Natural killer cell (primary cell): ENCODE results near the gene RGS3. TPM values are rescaled to one million over a fixed set of nuclear protein-coding genes. Genes with fewer than 3 reads are reported as not detected.

Experiments used
- ATAC-seq, 3 donors: fragments of 150-1000 bp in 2 of 3; fragments of 200-7000 bp in 1 of 3; cut with Tn5 transposase; 1 replicate in 1 of 3; 2 replicates in 2 of 3; pipeline ENCODE4 v1.10.0; 2021; ENCODE audit warnings: mild to moderate bottlenecking in 2 of 3, moderate library complexity in 2 of 3
- DNase-seq, 2 donors: peaks; one replicate each; pipeline versions ENCODE4 v3.0.0 to v3.0.0-alpha.2; 2013 to 2021; ENCODE audit warnings: mixed read lengths in 1 of 2
- H3K27ac ChIP-seq: one replicate; pipeline ENCODE4 v1.5.1; 2013; ENCODE audit warnings: mild to moderate bottlenecking, low read length
- H3K27me3 ChIP-seq: one replicate; pipeline ENCODE4 v1.6.1; 2013; ENCODE audit warnings: low read length; ENCODE audit not compliant: control insufficient read depth, insufficient read depth
- H3K36me3 ChIP-seq: one replicate; pipeline ENCODE4 v1.6.1; 2013; ENCODE audit warnings: low read length; ENCODE audit not compliant: control insufficient read depth, insufficient read depth
- H3K4me1 ChIP-seq: one replicate; pipeline ENCODE4 v1.6.1; 2013; ENCODE audit warnings: low read length; ENCODE audit not compliant: control insufficient read depth, insufficient read depth
- H3K4me3 ChIP-seq: one replicate; pipeline ENCODE4 v1.5.1; 2013; ENCODE audit warnings: low read length
- H3K9me3 ChIP-seq: one replicate; pipeline ENCODE4 v1.6.1; 2013; ENCODE audit warnings: low read length; ENCODE audit not compliant: control insufficient read depth, insufficient read depth
- H3K27ac Mint-ChIP-seq, 2 donors: one replicate each; pipeline ENCODE4 v1.8.0; 2022; ENCODE audit warnings: mild to moderate bottlenecking in 2 of 2, mixed read lengths in 2 of 2, moderate library complexity in 1 of 2
- H3K27me3 Mint-ChIP-seq, 2 donors: one replicate each; pipeline ENCODE4 v1.8.0; 2022; ENCODE audit warnings: low read depth in 2 of 2, mixed read lengths in 2 of 2
- H3K36me3 Mint-ChIP-seq: one replicate; pipeline ENCODE4 v1.8.0; 2022; ENCODE audit warnings: mixed read lengths
- H3K4me1 Mint-ChIP-seq, 2 donors: one replicate each; pipeline ENCODE4 v1.8.0; 2022; ENCODE audit warnings: mixed read lengths in 2 of 2
- H3K4me3 Mint-ChIP-seq: one replicate; pipeline ENCODE4 v1.8.0; 2022; ENCODE audit warnings: mild to moderate bottlenecking, moderate library complexity, mixed read lengths
- H3K9me3 Mint-ChIP-seq, 2 donors: one replicate each; pipeline ENCODE4 v1.8.0; 2022; ENCODE audit warnings: mixed read lengths in 2 of 2
- CTCF ChIP-seq: fragments of 200-600 bp; IDR thresholded peaks from one replicate; pipeline ENCODE4 v1.8.0; 2022; ENCODE audit warnings: antibody characterized with exemption
- WGBS: methylation state at CpG from one replicate; pipeline ENCODE4 v1.1.7; 2013; ENCODE audit warnings: missing lambda C conversion rate; ENCODE audit not compliant: insufficient coverage; 5-methylcytosine and 5-hydroxymethylcytosine counted together
- intact Hi-C: fragments of 100-400 bp; cut with micrococcal nuclease; formaldehyde crosslinking; loops from one replicate; pipeline ENCODE4 v1.14.2; 2022
- total RNA-seq, 4 donors: library from RNA; stranded (reverse); fragments of 120-200 nt in 1 of 4; gene quantifications; one replicate each; pipeline versions ENCODE4 v1.2.3 to v1.2.4, GENCODE V29; 2013 to 2022

RGS3 gene
- total RNA-seq, 3 donors from 2014 or later (not counting 1 experiment from before 2014, with no cell fraction given) = 148 to 269 (median 190) TPM

GRCh38 chr9:113598883-113599282 lies 135.4 kb downstream of the RGS3 start:
- TF ChIP-seq CTCF = no peak
- no peaks in the 10 kb centered on the region for H3K9me3 Mint-ChIP-seq
- Histone ChIP-seq H3K4me1 (peaks cover 1% of the 10 kb centered on the region), H3K27me3 (no peaks in the 10 kb centered on the region), H3K9me3 (no peaks in the 10 kb centered on the region), H3K4me3 (no peak overlapping the region), H3K27ac (no peak overlapping the region), H3K36me3 (peaks cover 52% of the 10 kb centered on the region)
- 94% methylated on average over 5 of the region's 5 CpGs for WGBS
- no peak overlapping the region for H3K4me3 Mint-ChIP-seq
- DNase-seq (no peak), ATAC-seq (no peak)
- H3K4me1 Mint-ChIP-seq = peaks cover 7 to 15% of the 10 kb centered on the region in 2 donors
- intact Hi-C loops = no loop called here
- H3K27me3 Mint-ChIP-seq = no peaks in the 10 kb centered on the region
- no peaks in the 10 kb centered on the region for H3K36me3 Mint-ChIP-seq
- peak overlapping the region in 1 of 2 donors; percentile 77 for H3K27ac Mint-ChIP-seq

- H3K27ac Mint-ChIP-seq = peak overlapping the region in 1 of 2 donors; percentile 77
Observed at GRCh38 chr9:113599646-113600022, 136.1 kb downstream of the RGS3 start.

GRCh38 chr9:113600023-113600823 lies 136.7 kb downstream of the RGS3 start:
- DNase-seq (no peak), ATAC-seq (no peak)
- Histone ChIP-seq H3K27ac (no peak overlapping the region), H3K4me1 (no peaks in the 10 kb centered on the region), H3K4me3 (no peak overlapping the region), H3K36me3 (peaks cover 39% of the 10 kb centered on the region), H3K9me3 (no peaks in the 10 kb centered on the region), H3K27me3 (no peaks in the 10 kb centered on the region)
- H3K27me3 Mint-ChIP-seq = no peaks in the 10 kb centered on the region
- WGBS = 91% methylated on average over 11 of the region's 12 CpGs
- H3K4me1 Mint-ChIP-seq = peaks cover 7 to 15% of the 10 kb centered on the region in 2 donors
- intact Hi-C loops = no loop called here
- no peak overlapping the region for H3K4me3 Mint-ChIP-seq
- no peak for TF ChIP-seq CTCF
- H3K36me3 Mint-ChIP-seq = no peaks in the 10 kb centered on the region
- peak overlapping the region in 1 of 2 donors; percentile 77 for H3K27ac Mint-ChIP-seq
- H3K9me3 Mint-ChIP-seq = no peaks in the 10 kb centered on the region

More at GRCh38 chr9:113599646-113600022, 136.1 kb downstream of the RGS3 start:
- intact Hi-C loops = no loop called here
- WGBS = 94% methylated on average over 5 of the region's 5 CpGs
- Histone ChIP-seq H3K9me3 (no peaks in the 10 kb centered on the region), H3K36me3 (peaks cover 45% of the 10 kb centered on the region), H3K4me3 (no peak overlapping the region), H3K4me1 (no peaks in the 10 kb centered on the region), H3K27me3 (no peaks in the 10 kb centered on the region), H3K27ac (no peak overlapping the region)
- Mint-ChIP-seq H3K4me3 (no peak overlapping the region), H3K36me3 (no peaks in the 10 kb centered on the region), H3K9me3 (no peaks in the 10 kb centered on the region), H3K4me1 (peaks cover 7 to 15% of the 10 kb centered on the region in 2 donors), H3K27me3 (no peaks in the 10 kb centered on the region)
- no peak for ATAC-seq
- TF ChIP-seq CTCF = no peak
- DNase-seq = no peak
